Fibroblast of lung (primary cell): ENCODE measurements around the gene SMAP1. TPM values are rescaled to one million over a fixed set of nuclear protein-coding genes. Genes with fewer than 3 reads are reported as not detected.
A peak's percentile ranks its signal among the peaks of the same experiment; 100 is the strongest.

Experiments
- DNase-seq, 2 donors: peaks; one replicate each; pipeline versions ENCODE4 v3.0.0 to v3.0.0-alpha.2; 2010; ENCODE audit warnings: low read depth in 2 of 2
- H2AFZ ChIP-seq: 2 replicates; pipeline ENCODE4 v1.5.1; 2012; ENCODE audit warnings: low read length, control low read depth, inconsistent platforms
- H3K27ac ChIP-seq: 2 replicates; pipeline ENCODE4 v1.5.1; 2011; ENCODE audit warnings: low read length, control low read depth; ENCODE audit not compliant: insufficient read depth
- H3K27me3 ChIP-seq: 2 replicates; pipeline ENCODE4 v1.5.1; 2011; ENCODE audit warnings: mild to moderate bottlenecking, low read length; ENCODE audit not compliant: control insufficient read depth, insufficient read depth
- H3K36me3 ChIP-seq: 2 replicates; pipeline ENCODE4 v1.5.1; 2011; ENCODE audit warnings: low read length; ENCODE audit not compliant: control insufficient read depth, insufficient read depth
- H3K4me1 ChIP-seq: 2 replicates; pipeline ENCODE4 v1.5.1; 2011; ENCODE audit warnings: low read length; ENCODE audit not compliant: control insufficient read depth, insufficient read depth; ENCODE audit errors: extremely low read depth
- H3K4me2 ChIP-seq: 2 replicates; pipeline ENCODE4 v1.5.1; 2011; ENCODE audit warnings: low read length, control low read depth; ENCODE audit not compliant: insufficient read depth; ENCODE audit errors: extremely low read depth
- H3K4me3 ChIP-seq, 4 experiments: fragments of 200-600 bp in 1 of 4; sonication (generic) in 1 of 4; replicated peaks in 1 of 4; 2 replicates each; pipeline ENCODE4 v1.5.1; 2011 to 2016; ENCODE audit warnings: low read length in 4 of 4, low read depth in 3 of 4, mild to moderate bottlenecking in 3 of 4, control low read depth in 2 of 4, inconsistent platforms in 1 of 4, mixed read lengths in 1 of 4; ENCODE audit not compliant: insufficient read depth in 1 of 4; ENCODE audit errors: control extremely low read depth in 1 of 4
- H3K79me2 ChIP-seq: 2 replicates; pipeline ENCODE4 v1.5.1; 2012; ENCODE audit warnings: mild to moderate bottlenecking, low read length, inconsistent platforms; ENCODE audit not compliant: control insufficient read depth, insufficient read depth
- H3K9ac ChIP-seq: 2 replicates; pipeline ENCODE4 v1.5.1; 2011; ENCODE audit warnings: mild to moderate bottlenecking, low read length, control low read depth; ENCODE audit not compliant: insufficient read depth
- H3K9me3 ChIP-seq: 2 replicates; pipeline ENCODE4 v1.5.1; 2012; ENCODE audit warnings: low read depth, low read length; ENCODE audit not compliant: control insufficient read depth, insufficient read depth
- H4K20me1 ChIP-seq: 2 replicates; pipeline ENCODE4 v1.5.1; 2011; ENCODE audit warnings: low read length; ENCODE audit not compliant: control insufficient read depth, insufficient read depth; ENCODE audit errors: extremely low read depth
- EZH2 ChIP-seq: IDR thresholded peaks from 2 replicates; pipeline ENCODE4 v1.5.1; 2012; ENCODE audit warnings: low read length, control low read depth, mild to moderate bottlenecking; ENCODE audit errors: missing control alignments
- polyA plus RNA-seq, 2 donors: library from polyadenylated mRNA; depleted of rRNA in 1 of 2; stranded (reverse) in 1 of 2; unstranded in 1 of 2; fragments of >200 nt; gene quantifications; 2 replicates each; pipeline ENCODE4 v1.2.1, GENCODE V29; 2011 to 2012; ENCODE audit warnings: missing spikeins in 1 of 2
- total RNA-seq: library from RNA; depleted of rRNA; stranded (reverse); fragments of >200 nt; gene quantifications from 2 replicates; pipeline ENCODE4 v1.2.1, GENCODE V29; 2014
- TF ChIP-seq, protein P1 (sequence below), 2 donors: IDR thresholded peaks in 1 of 2; conservative IDR thresholded peaks in 1 of 2; 1 replicate in 1 of 2; 2 replicates in 1 of 2; pipeline ENCODE4 v1.5.1; 2011 to 2012; ENCODE audit warnings: low read length in 2 of 2, control low read depth in 1 of 2, inconsistent platforms in 1 of 2, low read depth in 1 of 2, mild to moderate bottlenecking in 1 of 2

SMAP1 gene
- total and polyA plus RNA-seq, 2 donors (not counting 1 experiment from before 2014, with no cell fraction given), result 18.3 to 25.7 TPM

DNA sequence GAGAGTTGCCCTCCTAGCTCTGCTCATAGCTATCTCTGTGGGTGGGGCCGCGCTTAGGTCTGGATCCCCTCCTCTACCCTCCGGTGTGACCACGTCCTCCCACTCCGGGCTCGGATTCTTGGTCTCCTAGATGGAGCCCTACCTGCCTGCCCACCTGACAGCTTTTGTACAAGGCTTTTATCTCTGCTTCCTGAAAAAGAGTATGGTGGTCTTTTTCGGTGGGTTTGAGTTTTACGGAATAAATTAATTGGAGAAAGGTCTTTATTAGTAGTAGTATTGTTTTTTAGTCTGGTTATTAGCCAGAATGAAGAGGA is 773 bp downstream of the SMAP1 start:
- Histone ChIP-seq H3K9me3 (no peaks in the 10 kb centered on the region), H3K36me3 (no peaks in the 10 kb centered on the region), H3K4me1 (no peaks in the 10 kb centered on the region), H4K20me1 (no peaks in the 10 kb centered on the region), H3K27ac (peak overlapping the region; percentile 82), H3K9ac (peak overlapping the region; percentile 77), H3K79me2 (peaks cover 19% of the 10 kb centered on the region), H3K27me3 (no peaks in the 10 kb centered on the region), H2AFZ (peak overlapping the region; percentile 97), H3K4me2 (peak overlapping the region; percentile 74), H3K4me3 (peak overlapping the region; percentile 62 to 94 (median 88))
- no peak for TF ChIP-seq EZH2
- TF ChIP-seq, protein P1, sequence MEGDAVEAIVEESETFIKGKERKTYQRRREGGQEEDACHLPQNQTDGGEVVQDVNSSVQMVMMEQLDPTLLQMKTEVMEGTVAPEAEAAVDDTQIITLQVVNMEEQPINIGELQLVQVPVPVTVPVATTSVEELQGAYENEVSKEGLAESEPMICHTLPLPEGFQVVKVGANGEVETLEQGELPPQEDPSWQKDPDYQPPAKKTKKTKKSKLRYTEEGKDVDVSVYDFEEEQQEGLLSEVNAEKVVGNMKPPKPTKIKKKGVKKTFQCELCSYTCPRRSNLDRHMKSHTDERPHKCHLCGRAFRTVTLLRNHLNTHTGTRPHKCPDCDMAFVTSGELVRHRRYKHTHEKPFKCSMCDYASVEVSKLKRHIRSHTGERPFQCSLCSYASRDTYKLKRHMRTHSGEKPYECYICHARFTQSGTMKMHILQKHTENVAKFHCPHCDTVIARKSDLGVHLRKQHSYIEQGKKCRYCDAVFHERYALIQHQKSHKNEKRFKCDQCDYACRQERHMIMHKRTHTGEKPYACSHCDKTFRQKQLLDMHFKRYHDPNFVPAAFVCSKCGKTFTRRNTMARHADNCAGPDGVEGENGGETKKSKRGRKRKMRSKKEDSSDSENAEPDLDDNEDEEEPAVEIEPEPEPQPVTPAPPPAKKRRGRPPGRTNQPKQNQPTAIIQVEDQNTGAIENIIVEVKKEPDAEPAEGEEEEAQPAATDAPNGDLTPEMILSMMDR (conservative IDR thresholded peaks at IDR 0.05 in 1 of 2, IDR thresholded peaks at IDR 0.05 in 1 of 2; ENCODE audit: low read depth in 1 of 2, low read length in 2 of 2), result no peak
- peak in 1 of 2 donors; percentile 24 for DNase-seq

DNA sequence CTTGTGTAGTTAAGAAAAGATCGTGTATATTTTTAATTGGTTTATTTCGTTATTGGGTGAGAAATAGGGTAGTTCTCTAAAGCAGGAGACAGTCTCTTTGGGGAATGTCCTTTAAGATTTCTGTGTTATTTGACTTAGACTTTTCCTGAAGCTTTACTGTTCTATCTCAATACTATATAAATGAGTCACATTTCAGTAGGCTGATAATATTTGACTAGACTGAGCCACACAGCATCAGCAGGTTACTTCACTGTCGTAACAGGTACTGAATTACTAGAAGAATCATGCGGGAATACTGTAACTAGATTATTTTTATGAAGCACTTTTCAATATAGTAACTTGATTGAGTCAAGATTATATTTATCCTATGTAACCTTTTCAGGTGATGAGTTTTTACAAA is 1.4 kb downstream of the SMAP1 start:
- Histone ChIP-seq H4K20me1 (no peaks in the 10 kb centered on the region), H3K27ac (no peak overlapping the region), H3K27me3 (no peaks in the 10 kb centered on the region), H3K4me2 (peak overlapping the region; percentile 74), H3K4me1 (no peaks in the 10 kb centered on the region), H2AFZ (no peak overlapping the region), H3K9me3 (no peaks in the 10 kb centered on the region), H3K79me2 (peaks cover 21% of the 10 kb centered on the region), H3K36me3 (no peaks in the 10 kb centered on the region), H3K4me3 (peak overlapping the region in 3 of 4 experiments; percentile 62 to 94 (median 88)), H3K9ac (no peak overlapping the region)
- peak in 1 of 2 donors; percentile 23 for DNase-seq
- TF ChIP-seq, protein P1 (conservative IDR thresholded peaks at IDR 0.05 in 1 of 2, IDR thresholded peaks at IDR 0.05 in 1 of 2; ENCODE audit: low read depth in 1 of 2, low read length in 2 of 2), result no peak
- no peak for TF ChIP-seq EZH2

DNA sequence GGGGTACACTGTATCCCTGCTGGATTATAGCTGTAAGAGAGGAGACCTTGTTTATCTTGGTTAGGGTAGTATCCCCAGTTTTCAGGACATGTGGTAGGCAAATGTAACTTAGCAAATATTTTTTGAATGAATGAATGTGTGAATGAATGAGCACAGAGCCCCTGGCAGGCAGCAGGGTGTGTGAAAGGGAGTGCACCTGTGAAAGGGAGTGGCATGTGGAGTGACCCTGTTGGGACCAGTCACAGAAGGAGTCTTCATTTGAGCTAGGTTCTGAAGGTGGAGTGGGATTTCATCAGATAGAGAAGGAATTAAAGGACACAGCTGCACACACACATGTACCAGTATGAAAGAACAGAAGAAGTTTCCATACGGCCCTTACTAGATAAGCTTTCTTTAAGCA is 4.9 kb downstream of the SMAP1 start:
- no peak overlapping the region for H3K4me2 ChIP-seq
- no peak overlapping the region for H3K4me3 ChIP-seq
- no peak for TF ChIP-seq EZH2
- TF ChIP-seq, protein P1 (conservative IDR thresholded peaks at IDR 0.05 in 1 of 2, IDR thresholded peaks at IDR 0.05 in 1 of 2; ENCODE audit: low read depth in 1 of 2, low read length in 2 of 2), result no peak
- H3K79me2 ChIP-seq, result peaks cover 23% of the 10 kb centered on the region
- no peak for DNase-seq
- no peaks in the 10 kb centered on the region for H3K27me3 ChIP-seq
- no peaks in the 10 kb centered on the region for H3K4me1 ChIP-seq
- no peaks in the 10 kb centered on the region for H3K36me3 ChIP-seq
- no peak overlapping the region for H3K9ac ChIP-seq
- no peak overlapping the region for H3K27ac ChIP-seq
- H3K9me3 ChIP-seq, result no peaks in the 10 kb centered on the region
- H2AFZ ChIP-seq, result no peak overlapping the region
- no peaks in the 10 kb centered on the region for H4K20me1 ChIP-seq
